Measurements from ENCODE around the gene OGFOD1.

OGFOD1 gene

GRCh38 chr16:56450986-56451752 is at the start of gene OGFOD1, which contains the start of gene NUDT21:
TSS of gene OGFOD1 (plus strand) at chr16:56451554. CDS start at chr16:56451613, 59 bp downstream.
TSS of gene NUDT21 (minus strand) at chr16:56451332. CDS start at chr16:56451202, 130 bp downstream.
- no peaks in the 10 kb centered on the region for H3K27me3 ChIP-seq
- peak within 1 kb of the TSS; percentile 83 to 88 for H3K4me3 ChIP-seq
- peak; percentile 4 to 7 for TF ChIP-seq CTCF (IDR thresholded peaks at IDR 0.05)
- H3K4me1 ChIP-seq, result peaks cover 0 to 40% (median 29%) of the 10 kb centered on the region in 4 donors
- H3K9me3 ChIP-seq, result no peaks in the 10 kb centered on the region
- H3K27ac ChIP-seq, result peak within 1 kb of the TSS; percentile 88
- intact Hi-C loops (cut with DNase I; ENCODE audit: low total_unique reads), result no loop called here
- peaks cover 7 to 28% (median 27%) of the 10 kb centered on the region in 3 donors for H3K36me3 ChIP-seq
- DNase-seq, result peak; percentile 96 to 97

GRCh38 chr16:56405977-56406672 is 45.2 kb upstream of the OGFOD1 start:
- DNase-seq, result no peak
- Histone ChIP-seq H3K36me3 (peaks cover 64 to 80% (median 70%) of the 10 kb centered on the region in 3 donors), H3K27me3 (no peaks in the 10 kb centered on the region), H3K27ac (no peak overlapping the region), H3K4me1 (no peaks in the 10 kb centered on the region), H3K4me3 (no peak overlapping the region), H3K9me3 (no peaks in the 10 kb centered on the region)
- TF ChIP-seq CTCF (IDR thresholded peaks at IDR 0.05), result no peak
- intact Hi-C loops (cut with DNase I; ENCODE audit: low total_unique reads), result no loop called here

GRCh38 chr16:56408379-56409098 is 42.8 kb upstream of the OGFOD1 start:
- H3K4me1 ChIP-seq, result peaks cover 0 to 3% (median 0%) of the 10 kb centered on the region in 4 donors
- intact Hi-C loops (cut with DNase I; ENCODE audit: low total_unique reads), result no loop called here
- no peaks in the 10 kb centered on the region for H3K9me3 ChIP-seq
- H3K36me3 ChIP-seq, result peaks cover 59 to 72% (median 60%) of the 10 kb centered on the region in 3 donors
- no peak for TF ChIP-seq CTCF (IDR thresholded peaks at IDR 0.05)
- no peaks in the 10 kb centered on the region for H3K27me3 ChIP-seq
- no peak overlapping the region for H3K4me3 ChIP-seq
- no peak overlapping the region for H3K27ac ChIP-seq
- no peak for DNase-seq

- no peak for DNase-seq
- intact Hi-C loops (cut with DNase I; ENCODE audit: low total_unique reads), result no loop called here
- peaks cover 55 to 68% (median 55%) of the 10 kb centered on the region in 3 donors for H3K36me3 ChIP-seq
- H3K9me3 ChIP-seq, result no peaks in the 10 kb centered on the region
- no peak overlapping the region for H3K27ac ChIP-seq
- no peak for TF ChIP-seq CTCF (IDR thresholded peaks at IDR 0.05)
- H3K27me3 ChIP-seq, result no peaks in the 10 kb centered on the region
- H3K4me1 ChIP-seq, result peaks cover 0 to 8% (median 0%) of the 10 kb centered on the region in 4 donors
- no peak overlapping the region for H3K4me3 ChIP-seq
Observed at GRCh38 chr16:56409195-56409594, 42.2 kb upstream of the OGFOD1 start.

GRCh38 chr16:56411123-56411522 is 40.2 kb upstream of the OGFOD1 start:
- peaks cover 0 to 27% (median 1%) of the 10 kb centered on the region in 4 donors for H3K4me1 ChIP-seq
- no peak overlapping the region for H3K27ac ChIP-seq
- no peaks in the 10 kb centered on the region for H3K9me3 ChIP-seq
- DNase-seq, result no peak
- TF ChIP-seq CTCF (IDR thresholded peaks at IDR 0.05), result no peak
- H3K27me3 ChIP-seq, result no peaks in the 10 kb centered on the region
- peaks cover 40 to 54% (median 41%) of the 10 kb centered on the region in 3 donors for H3K36me3 ChIP-seq
- H3K4me3 ChIP-seq, result no peak overlapping the region
- intact Hi-C loops (cut with DNase I; ENCODE audit: low total_unique reads), result no loop called here

All from tibial artery (tissue), 4 donors.